Activated CD4-positive, alpha-beta T cell treated with anti-CD3 and anti-CD28 coated beads, Interleukin-2, amount 50 U/mL, for 1 hour (primary cell): ENCODE results near the gene AMBN.
"Not testable (repeated sequence)": the region's sequence is repeated elsewhere in the genome, so short reads cannot be mapped to it uniquely, and the experiment has no call there.

ENCODE experiments used
- DNase-seq: peaks from one replicate; pipeline ENCODE4 v3.0.0-alpha.2; 2020

The AMBN gene

GRCh38 chr4:70608324-70608723 is 16.3 kb downstream of the AMBN start:
- no peak for DNase-seq

GRCh38 chr4:70613306-70614183 is 21.5 kb downstream of the AMBN start:
- no peak for DNase-seq

GRCh38 chr4:70614184-70614555 is 22.1 kb downstream of the AMBN start:
- no peak for DNase-seq

GRCh38 chr4:70619288-70619687 is 27.2 kb downstream of the AMBN start:
- no peak for DNase-seq

GRCh38 chr4:70619778-70620177 is 27.7 kb downstream of the AMBN start:
- DNase-seq, result no peak

GRCh38 chr4:70623323-70623722 is 31.3 kb downstream of the AMBN start:
- DNase-seq, result no peak

GRCh38 chr4:70624226-70624793 is 32.3 kb downstream of the AMBN start:
- DNase-seq, result no peak

GRCh38 chr4:70627620-70628019 is 35.6 kb downstream of the AMBN start:
- no peak for DNase-seq

GRCh38 chr4:70628444-70628843 is 36.4 kb downstream of the AMBN start, which contains the start of gene ENAM:
ENAM (plus strand) TSS chr4:70628744; CDS start chr4:70629501, 757 bp downstream.
- DNase-seq, result no peak

- no peak for DNase-seq
Observed at GRCh38 chr4:70629469-70630090, 37.5 kb downstream of the AMBN start.

- DNase-seq, result no peak
Observed at GRCh38 chr4:70630162-70630561, 38.1 kb downstream of the AMBN start.

- no peak for DNase-seq
Observed at GRCh38 chr4:70632028-70632427, 40.0 kb downstream of the AMBN start.

GRCh38 chr4:70634482-70634881 is 42.4 kb downstream of the AMBN start:
- no peak for DNase-seq

GRCh38 chr4:70637239-70637913 is 45.3 kb downstream of the AMBN start:
- DNase-seq, result no peak

- DNase-seq, result no peak
Observed at GRCh38 chr4:70640192-70640591, 48.1 kb downstream of the AMBN start.

GRCh38 chr4:70650741-70651140 is 58.7 kb downstream of the AMBN start:
- DNase-seq, result not testable (repeated sequence)

- no peak for DNase-seq
Observed at GRCh38 chr4:70651864-70652506, 59.9 kb downstream of the AMBN start.

- DNase-seq, result no peak
Observed at GRCh38 chr4:70654605-70655011, 62.6 kb downstream of the AMBN start.
